Ecto neural progenitor cell (in vitro differentiated cells): ENCODE data around the gene FHOD3.
A peak's percentile ranks its signal among the peaks of the same experiment; 100 is the strongest.

Experiments
- DNase-seq: peaks from one replicate; pipeline ENCODE4 v3.0.0-alpha.2; 2018; ENCODE audit warnings: low spot score

Gene FHOD3

DNA sequence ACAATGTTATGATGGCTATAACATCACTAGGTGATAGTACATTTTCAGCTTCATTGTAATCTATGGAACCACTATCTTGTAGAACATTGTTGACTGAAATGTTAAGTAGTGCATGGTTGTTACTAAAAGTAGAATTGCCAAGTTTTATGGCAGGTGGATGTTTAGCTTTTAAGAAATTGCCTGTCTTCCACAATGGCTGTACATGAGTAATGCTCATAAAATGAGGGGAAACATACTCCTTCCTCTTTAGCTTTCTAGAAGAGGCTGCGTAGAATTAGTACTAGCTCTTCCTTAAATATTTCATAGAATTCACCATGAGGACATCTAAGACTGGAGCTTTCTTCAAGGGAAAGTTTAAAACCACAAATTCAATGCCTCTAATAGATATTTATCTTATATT is 370.3 kb downstream of the FHOD3 start:
- DNase-seq, result no peak

DNA sequence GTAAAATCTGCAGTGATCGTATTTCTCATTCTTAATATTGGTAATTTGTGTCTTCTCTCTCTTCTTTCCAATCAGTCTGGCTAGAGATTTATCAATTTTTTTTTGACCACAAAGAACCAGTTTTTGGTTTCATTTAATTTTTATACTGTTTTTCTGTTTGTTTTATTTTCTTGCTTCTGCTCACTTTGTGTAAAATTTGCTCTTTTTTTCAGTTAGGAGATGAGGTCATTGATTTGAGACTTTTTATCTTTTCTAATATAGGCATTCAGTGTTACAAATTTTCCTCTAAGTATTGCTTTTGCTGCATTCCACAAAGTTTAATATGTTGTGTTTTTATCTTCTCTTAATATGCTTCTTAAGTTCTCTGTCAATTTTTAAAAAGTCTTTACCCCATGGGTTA is 370.8 kb downstream of the FHOD3 start:
- no peak for DNase-seq

DNA sequence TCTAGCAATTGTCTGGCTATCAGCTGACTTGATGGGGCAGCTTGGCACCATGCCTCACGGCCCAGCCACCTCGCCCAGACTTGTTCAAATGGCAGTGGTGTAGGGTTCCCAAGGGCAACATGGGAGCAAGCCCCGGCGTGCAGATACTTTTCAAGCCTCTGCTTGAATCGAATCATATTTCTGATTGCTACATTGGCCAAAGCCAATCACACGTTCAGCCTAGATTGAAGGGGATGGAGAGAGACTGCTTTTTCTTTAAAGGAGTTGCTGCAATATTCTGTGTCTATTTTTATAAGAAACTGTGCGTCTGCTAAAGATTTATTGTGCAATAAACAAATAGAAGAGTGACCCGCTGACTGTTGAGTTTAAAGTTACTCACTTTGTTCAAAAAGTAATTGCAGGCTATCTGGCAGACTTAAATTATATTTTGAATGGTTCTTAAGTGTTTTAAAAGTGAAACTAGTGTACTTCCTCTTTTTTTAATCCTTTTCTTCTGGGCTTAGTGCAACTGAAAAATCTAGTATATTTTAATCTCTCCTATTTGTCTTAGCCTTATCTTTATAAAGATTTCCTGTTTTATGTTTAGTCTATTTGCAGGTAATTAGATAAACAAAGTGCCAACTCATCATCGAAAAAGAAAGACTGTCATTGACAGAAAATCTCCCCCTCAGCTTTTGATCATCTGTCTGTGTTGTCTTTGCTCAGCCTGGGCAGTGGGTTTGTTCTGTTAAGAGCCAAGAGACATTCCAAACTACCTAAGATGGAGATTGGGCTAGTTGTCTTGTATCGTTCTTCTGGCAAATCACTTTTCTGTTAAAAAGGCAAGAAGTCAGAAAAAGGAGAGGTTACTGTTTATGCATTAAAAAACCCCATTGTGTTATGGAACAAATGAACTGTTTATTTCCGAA is 375.2 kb downstream of the FHOD3 start:
- no peak for DNase-seq

- no peak for DNase-seq
Observed at GRCh38 chr18:36673452-36673851, 375.9 kb downstream of the FHOD3 start.

DNA sequence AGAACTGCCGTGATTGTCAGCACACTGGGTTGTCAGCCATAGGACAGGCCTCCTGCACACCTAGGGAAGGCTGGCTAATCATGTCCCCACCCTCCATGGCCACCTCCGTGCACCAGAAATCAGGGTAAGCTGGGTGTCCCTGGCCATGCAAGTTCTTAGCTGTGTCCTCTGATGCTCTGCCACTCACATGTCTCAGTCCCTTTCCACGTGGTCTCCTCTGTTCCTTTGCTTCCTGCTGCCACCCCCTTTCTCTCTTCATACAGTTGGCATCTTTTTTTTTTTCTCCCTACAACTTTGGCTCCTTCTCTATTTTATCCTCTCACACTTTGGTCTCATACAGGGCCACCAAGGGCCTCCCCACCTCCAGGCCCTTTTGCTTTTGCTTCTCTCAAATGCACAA is 377.6 kb downstream of the FHOD3 start:
- DNase-seq, result no peak

DNA sequence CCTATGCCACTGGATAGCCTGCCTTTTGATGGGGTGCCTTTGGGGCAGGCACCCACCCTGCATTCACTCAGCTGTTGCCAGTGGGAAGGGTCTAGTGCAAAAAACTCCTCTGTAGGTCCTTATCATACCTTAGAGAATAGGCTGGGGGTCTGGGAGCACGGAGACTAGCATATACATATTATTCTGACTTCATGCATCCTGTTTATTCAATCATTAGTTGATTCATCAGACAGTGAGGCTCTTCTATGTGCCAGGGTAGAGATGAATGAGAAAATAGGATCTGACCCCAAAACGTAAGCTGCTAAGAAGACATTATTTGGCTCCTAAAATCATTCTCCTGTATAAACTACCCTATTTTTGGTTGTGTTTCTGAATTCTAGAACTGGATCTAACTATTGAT is 378.0 kb downstream of the FHOD3 start:
- no peak for DNase-seq

- no peak for DNase-seq
Observed at GRCh38 chr18:36676629-36677028, 379.1 kb downstream of the FHOD3 start.

GRCh38 chr18:36680042-36680441 is 382.5 kb downstream of the FHOD3 start:
- DNase-seq, result no peak

- no peak for DNase-seq
Observed at GRCh38 chr18:36685580-36685979, 388.1 kb downstream of the FHOD3 start.

- peak; percentile 67 for DNase-seq
Observed at GRCh38 chr18:36688020-36688965, 390.8 kb downstream of the FHOD3 start.

GRCh38 chr18:36692371-36692770 is 394.9 kb downstream of the FHOD3 start:
- no peak for DNase-seq

GRCh38 chr18:36692921-36693332 is 395.4 kb downstream of the FHOD3 start:
- no peak for DNase-seq

GRCh38 chr18:36693931-36694620 is 396.6 kb downstream of the FHOD3 start:
- DNase-seq, result no peak

GRCh38 chr18:36695806-36696205 is 398.3 kb downstream of the FHOD3 start:
- DNase-seq, result no peak

GRCh38 chr18:36697905-36698304 is 400.4 kb downstream of the FHOD3 start:
- DNase-seq, result no peak

DNA sequence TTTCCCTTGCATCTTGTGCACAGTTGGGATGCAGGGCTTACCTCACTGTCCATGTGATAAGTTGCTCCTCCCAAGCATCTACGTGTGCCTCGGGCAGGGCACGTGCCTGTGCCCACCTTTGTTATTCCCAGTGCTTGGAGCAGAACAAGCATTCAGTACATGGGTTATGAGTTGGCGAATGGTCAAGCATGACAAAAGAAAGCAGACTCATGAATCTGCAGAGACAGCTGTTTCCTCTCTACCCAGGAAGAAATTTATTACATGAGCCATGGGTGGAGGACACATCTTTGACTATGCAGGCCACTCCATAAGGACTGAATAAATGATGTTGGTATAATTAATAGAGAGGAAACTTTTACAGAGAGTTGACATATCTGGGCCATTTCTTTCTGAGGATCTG is 403.4 kb downstream of the FHOD3 start:
- DNase-seq, result no peak

- DNase-seq, result no peak
Observed at GRCh38 chr18:36702401-36703013, 405.0 kb downstream of the FHOD3 start.

GRCh38 chr18:36704156-36704555 is 406.6 kb downstream of the FHOD3 start:
- DNase-seq, result no peak

- DNase-seq, result no peak
Observed at GRCh38 chr18:36706134-36706881, 408.8 kb downstream of the FHOD3 start.

GRCh38 chr18:36708366-36708765 is 410.9 kb downstream of the FHOD3 start:
- no peak for DNase-seq

GRCh38 chr18:36709315-36709714 is 411.8 kb downstream of the FHOD3 start:
- no peak for DNase-seq
